ENCODE measurements around the gene ABCA4.

- TF ChIP-seq EZH2 (IDR thresholded peaks at IDR 0.05) (no peak), POLR2AphosphoS5 (IDR thresholded peaks at IDR 0.05; ENCODE audit: borderline replicate concordance, low read depth, low read length) (no peak), FOXP2 (optimal IDR thresholded peaks at IDR 0.05; ENCODE audit: control extremely low read depth, extremely low read length, insufficient read depth) (no peak)
These were observed 144.0 kb downstream of the ABCA4 start for GRCh38 chr1:93976711-93977597.

All from SK-N-MC (cell line).